Stomach smooth muscle (tissue), 2 donors: ENCODE results near the gene SYT2.

Experiments
- H3K27ac ChIP-seq: one replicate; pipeline ENCODE4 v1.7.0; 2013; ENCODE audit warnings: mild to moderate bottlenecking, low read length, inconsistent platforms
- H3K27me3 ChIP-seq, 2 donors: one replicate each; pipeline ENCODE4 v1.7.0; 2013; ENCODE audit warnings: low read length in 2 of 2; ENCODE audit not compliant: insufficient read depth in 2 of 2, control insufficient read depth in 1 of 2
- H3K36me3 ChIP-seq, 2 donors: one replicate each; pipeline ENCODE4 v1.7.0; 2013; ENCODE audit warnings: low read length in 2 of 2; ENCODE audit not compliant: control insufficient read depth in 2 of 2, insufficient read depth in 2 of 2
- H3K4me1 ChIP-seq: one replicate; pipeline ENCODE4 v1.7.0; 2013; ENCODE audit warnings: low read length; ENCODE audit not compliant: control insufficient read depth, insufficient read depth
- H3K4me3 ChIP-seq, 2 donors: one replicate each; pipeline ENCODE4 v1.7.0; 2013; ENCODE audit warnings: low read length in 2 of 2
- H3K9ac ChIP-seq, 2 donors: one replicate each; pipeline ENCODE4 v1.7.0; 2013; ENCODE audit warnings: low read length in 2 of 2, mild to moderate bottlenecking in 1 of 2
- H3K9me3 ChIP-seq, 2 donors: one replicate each; pipeline ENCODE4 v1.7.0; 2013; ENCODE audit warnings: low read length in 2 of 2; ENCODE audit not compliant: control insufficient read depth in 2 of 2
- donor health status: healthy.
- donor health status: Pancreatic carcinoma.

The SYT2 gene

GRCh38 chr1:202658769-202659168 is 51.5 kb downstream of the SYT2 start:
- Histone ChIP-seq H3K4me3 (no peak overlapping the region), H3K27ac (no peak overlapping the region), H3K9ac (no peak overlapping the region), H3K4me1 (no peaks in the 10 kb centered on the region), H3K27me3 (peaks cover 22 to 32% of the 10 kb centered on the region in 2 donors), H3K9me3 (no peaks in the 10 kb centered on the region), H3K36me3 (no peaks in the 10 kb centered on the region)

DNA sequence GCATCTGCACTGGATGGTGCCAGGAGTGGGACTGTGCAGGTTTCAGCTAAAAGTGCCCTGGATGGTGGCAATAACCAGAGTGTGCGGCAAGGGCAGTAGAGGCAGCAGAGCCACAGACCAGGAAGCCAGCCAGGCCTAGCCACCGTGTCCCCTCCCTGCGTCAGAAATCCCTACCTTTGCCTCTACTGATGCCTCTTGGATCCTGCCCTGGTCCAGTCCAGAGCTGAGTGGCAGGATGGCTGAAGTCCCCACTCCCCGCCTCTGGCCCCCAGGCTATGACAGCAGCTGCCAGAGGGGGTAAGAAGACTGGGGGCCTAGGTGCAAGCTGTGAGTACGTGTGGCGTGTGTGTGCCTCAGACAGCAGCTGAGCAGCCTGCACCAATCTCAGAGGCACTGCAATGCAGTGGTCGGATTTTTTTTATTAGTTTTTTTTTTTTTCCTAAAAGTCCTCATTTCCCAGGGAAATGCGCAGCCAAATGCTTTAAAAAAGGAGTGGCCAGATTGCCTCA is 51.9 kb downstream of the SYT2 start:
- Histone ChIP-seq H3K9me3 (no peaks in the 10 kb centered on the region), H3K9ac (no peak overlapping the region), H3K36me3 (no peaks in the 10 kb centered on the region), H3K4me1 (no peaks in the 10 kb centered on the region), H3K4me3 (no peak overlapping the region), H3K27me3 (peaks cover 22 to 31% of the 10 kb centered on the region in 2 donors), H3K27ac (no peak overlapping the region)

- H3K36me3 ChIP-seq = no peaks in the 10 kb centered on the region
- no peak overlapping the region for H3K27ac ChIP-seq
- peaks cover 18 to 25% of the 10 kb centered on the region in 2 donors for H3K27me3 ChIP-seq
- no peaks in the 10 kb centered on the region for H3K9me3 ChIP-seq
- H3K4me3 ChIP-seq = no peak overlapping the region
- H3K4me1 ChIP-seq = no peaks in the 10 kb centered on the region
- no peak overlapping the region for H3K9ac ChIP-seq
Observed at GRCh38 chr1:202656951-202657646, 53.2 kb downstream of the SYT2 start.

- H3K4me3 ChIP-seq = no peak overlapping the region
- H3K27ac ChIP-seq = no peak overlapping the region
- H3K27me3 ChIP-seq = peaks cover 10 to 18% of the 10 kb centered on the region in 2 donors
- H3K9ac ChIP-seq = no peak overlapping the region
- H3K36me3 ChIP-seq = no peaks in the 10 kb centered on the region
- H3K4me1 ChIP-seq = no peaks in the 10 kb centered on the region
- H3K9me3 ChIP-seq = no peaks in the 10 kb centered on the region
Observed at GRCh38 chr1:202656057-202656456, 54.2 kb downstream of the SYT2 start.

GRCh38 chr1:202654079-202654478 is 56.2 kb downstream of the SYT2 start:
- Histone ChIP-seq H3K9ac (no peak overlapping the region), H3K4me3 (no peak overlapping the region), H3K4me1 (no peaks in the 10 kb centered on the region), H3K27ac (no peak overlapping the region), H3K36me3 (no peaks in the 10 kb centered on the region), H3K27me3 (peaks cover 7 to 11% of the 10 kb centered on the region in 2 donors), H3K9me3 (no peaks in the 10 kb centered on the region)

- peaks cover 9 to 20% of the 10 kb centered on the region in 2 donors for H3K27me3 ChIP-seq
Observed at GRCh38 chr1:202649553-202650392, 60.5 kb downstream of the SYT2 start.

GRCh38 chr1:202648605-202649226 is 61.5 kb downstream of the SYT2 start:
- Histone ChIP-seq H3K4me3 (no peak overlapping the region), H3K27me3 (peaks cover 19 to 27% of the 10 kb centered on the region in 2 donors), H3K4me1 (peaks cover 7% of the 10 kb centered on the region), H3K27ac (no peak overlapping the region), H3K36me3 (no peaks in the 10 kb centered on the region), H3K9me3 (no peaks in the 10 kb centered on the region), H3K9ac (no peak overlapping the region)

More at GRCh38 chr1:202649553-202650392, 60.5 kb downstream of the SYT2 start:
- Histone ChIP-seq H3K4me1 (no peaks in the 10 kb centered on the region), H3K36me3 (no peaks in the 10 kb centered on the region), H3K9me3 (no peaks in the 10 kb centered on the region), H3K4me3 (no peak overlapping the region), H3K27ac (no peak overlapping the region), H3K9ac (no peak overlapping the region)

GRCh38 chr1:202645097-202645476 is 65.2 kb downstream of the SYT2 start:
- Histone ChIP-seq H3K27ac (no peak overlapping the region), H3K9me3 (no peaks in the 10 kb centered on the region), H3K4me1 (peaks cover 21% of the 10 kb centered on the region), H3K9ac (no peak overlapping the region), H3K36me3 (no peaks in the 10 kb centered on the region), H3K4me3 (no peak overlapping the region), H3K27me3 (peaks cover 39 to 44% of the 10 kb centered on the region in 2 donors)

DNA sequence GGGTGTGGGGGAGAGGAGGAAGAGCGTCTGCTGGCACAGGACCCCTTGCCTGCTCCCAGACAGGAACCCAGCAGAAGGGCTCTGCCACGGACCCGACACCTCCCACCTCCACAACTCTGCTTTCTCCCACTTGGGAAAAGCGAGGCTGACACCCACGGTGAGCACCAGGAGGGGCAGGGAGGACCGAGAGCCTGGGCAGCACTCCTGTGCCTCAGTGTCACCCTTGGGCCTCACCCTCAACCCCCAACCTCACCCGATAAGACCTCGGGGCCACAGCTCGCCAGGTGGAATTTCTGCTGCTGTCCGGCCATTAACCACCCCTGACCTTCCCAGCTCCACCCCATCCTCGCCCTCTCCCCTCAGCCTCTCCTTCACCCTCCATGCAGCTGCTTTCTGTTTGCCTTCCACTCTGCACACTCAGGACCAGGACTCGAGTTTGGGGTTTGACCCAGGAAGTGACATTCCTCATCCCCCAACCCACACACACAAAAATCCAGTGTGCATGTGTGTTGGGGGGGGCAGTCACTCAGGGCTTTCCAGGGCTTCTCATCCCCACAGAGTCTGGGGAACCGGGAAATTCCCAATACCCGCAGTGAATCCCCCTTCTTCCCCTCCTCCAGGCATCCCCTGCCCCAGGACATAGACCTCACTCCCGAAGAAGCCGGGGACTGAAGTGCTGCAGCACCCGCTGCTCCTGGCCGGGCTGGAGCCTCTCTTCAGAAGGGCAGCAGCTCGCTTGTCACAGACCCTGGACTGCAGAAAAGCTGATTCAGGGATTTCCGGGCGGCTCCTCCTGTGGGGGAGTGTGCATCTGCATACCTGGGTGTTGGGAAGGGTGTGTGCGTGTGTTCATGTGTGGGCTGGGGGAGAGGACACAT is 65.8 kb downstream of the SYT2 start:
- Histone ChIP-seq H3K4me3 (peak overlapping the region in 1 of 2 donors; percentile 65), H3K27me3 (peaks cover 39 to 46% of the 10 kb centered on the region in 2 donors), H3K4me1 (peaks cover 21% of the 10 kb centered on the region), H3K9ac (no peak overlapping the region), H3K9me3 (no peaks in the 10 kb centered on the region), H3K36me3 (no peaks in the 10 kb centered on the region), H3K27ac (no peak overlapping the region)
